ENCODE data around the gene UPF2. TPM values are rescaled to one million over a fixed set of nuclear protein-coding genes. Genes with fewer than 3 reads are reported as not detected.
"Not testable (repeated sequence)": the region's sequence is repeated elsewhere in the genome, so short reads cannot be mapped to it uniquely, and the experiment has no call there.

UPF2 gene
- total RNA-seq, 1 experiment from 2014 or later: 30.6 TPM

DNA sequence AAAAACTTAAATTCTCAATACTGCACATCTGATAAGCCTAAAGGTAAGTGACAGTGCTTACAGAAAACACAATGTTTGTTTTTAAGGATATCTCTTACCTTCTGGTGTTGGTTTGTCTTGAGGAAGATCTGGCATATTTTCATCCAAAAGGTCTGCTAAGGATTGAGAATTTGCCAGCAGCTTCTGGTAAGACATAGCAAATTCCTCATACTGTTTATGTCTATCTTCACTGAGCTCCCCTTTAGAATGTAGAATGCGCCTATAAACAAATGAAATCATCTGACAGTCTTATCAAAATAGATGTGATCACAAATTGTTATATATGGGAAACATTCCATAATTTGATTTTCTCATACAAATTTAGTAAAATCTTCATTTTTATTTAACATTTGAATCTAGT lies 28.7 kb downstream of the UPF2 start:
- ChIA-PET POLR2A (ENCODE audit: low non-redundant PET) (no interaction called here), CTCF (no interaction called here)
- Histone ChIP-seq H3K27me3 (replicated peaks; ENCODE audit: insufficient read depth, low read depth, low read length, poor library complexity) (no peaks in the 10 kb centered on the region), H3K4me3 (ENCODE audit: low read depth, low read length, poor library complexity, severe bottlenecking) (no peak overlapping the region), H3K27ac (ENCODE audit: low read depth, low read length, poor library complexity, severe bottlenecking) (no peak overlapping the region), H3K9me3 (ENCODE audit: low read depth, low read length, poor library complexity, severe bottlenecking) (peaks cover 21% of the 10 kb centered on the region), H3K36me3 (ENCODE audit: insufficient read depth, low read length, poor library complexity, severe bottlenecking) (peaks cover 34% of the 10 kb centered on the region), H3K4me1 (ENCODE audit: insufficient read depth, low read length, poor library complexity, severe bottlenecking) (no peaks in the 10 kb centered on the region)
- no peak for DNase-seq (ENCODE audit: low spot score)
- intact Hi-C loops (cut with micrococcal nuclease; ENCODE audit: unreplicated experiment): no loop called here
- BruUV-seq (replicated peaks): no TSS peak
- no peak for TF ChIP-seq EZH2 (IDR thresholded peaks at IDR 0.05; ENCODE audit: borderline replicate concordance, low read depth, low read length, poor library complexity, severe bottlenecking)
- TF ChIP-seq, protein P1, sequence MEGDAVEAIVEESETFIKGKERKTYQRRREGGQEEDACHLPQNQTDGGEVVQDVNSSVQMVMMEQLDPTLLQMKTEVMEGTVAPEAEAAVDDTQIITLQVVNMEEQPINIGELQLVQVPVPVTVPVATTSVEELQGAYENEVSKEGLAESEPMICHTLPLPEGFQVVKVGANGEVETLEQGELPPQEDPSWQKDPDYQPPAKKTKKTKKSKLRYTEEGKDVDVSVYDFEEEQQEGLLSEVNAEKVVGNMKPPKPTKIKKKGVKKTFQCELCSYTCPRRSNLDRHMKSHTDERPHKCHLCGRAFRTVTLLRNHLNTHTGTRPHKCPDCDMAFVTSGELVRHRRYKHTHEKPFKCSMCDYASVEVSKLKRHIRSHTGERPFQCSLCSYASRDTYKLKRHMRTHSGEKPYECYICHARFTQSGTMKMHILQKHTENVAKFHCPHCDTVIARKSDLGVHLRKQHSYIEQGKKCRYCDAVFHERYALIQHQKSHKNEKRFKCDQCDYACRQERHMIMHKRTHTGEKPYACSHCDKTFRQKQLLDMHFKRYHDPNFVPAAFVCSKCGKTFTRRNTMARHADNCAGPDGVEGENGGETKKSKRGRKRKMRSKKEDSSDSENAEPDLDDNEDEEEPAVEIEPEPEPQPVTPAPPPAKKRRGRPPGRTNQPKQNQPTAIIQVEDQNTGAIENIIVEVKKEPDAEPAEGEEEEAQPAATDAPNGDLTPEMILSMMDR (conservative IDR thresholded peaks at IDR 0.05; ENCODE audit: low read depth, low read length): no peak

DNA sequence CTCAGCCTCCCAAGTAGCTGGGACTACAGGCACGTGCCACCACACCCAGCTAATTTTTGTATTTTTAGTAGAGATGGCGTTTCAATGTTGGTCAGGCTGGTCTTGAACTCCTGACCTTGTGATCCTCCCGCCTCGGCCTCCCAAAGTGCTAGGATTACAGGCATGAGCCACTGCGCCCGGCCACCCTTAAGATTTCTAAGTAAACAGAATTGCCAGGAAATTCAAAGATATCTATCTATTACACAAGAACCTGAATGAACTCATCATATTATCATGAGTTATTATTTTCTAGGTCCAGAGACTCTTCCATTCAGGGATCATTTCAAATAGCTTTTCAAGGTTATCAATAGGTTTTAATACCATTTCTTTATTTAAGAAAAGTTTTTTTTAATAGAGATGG lies 29.2 kb downstream of the UPF2 start:
- BruUV-seq (replicated peaks); H3K27ac ChIP-seq (ENCODE audit: low read depth, low read length, poor library complexity, severe bottlenecking); H3K4me3 ChIP-seq (ENCODE audit: low read depth, low read length, poor library complexity, severe bottlenecking); DNase-seq (ENCODE audit: low spot score); CTCF ChIA-PET; intact Hi-C loops (cut with micrococcal nuclease; ENCODE audit: unreplicated experiment); H3K4me1 ChIP-seq (ENCODE audit: insufficient read depth, low read length, poor library complexity, severe bottlenecking); POLR2A ChIA-PET (ENCODE audit: low non-redundant PET); H3K27me3 ChIP-seq (replicated peaks; ENCODE audit: insufficient read depth, low read depth, low read length, poor library complexity): not testable (repeated sequence)
- peaks cover 21% of the 10 kb centered on the region for H3K9me3 ChIP-seq (ENCODE audit: low read depth, low read length, poor library complexity, severe bottlenecking)
- peaks cover 35% of the 10 kb centered on the region for H3K36me3 ChIP-seq (ENCODE audit: insufficient read depth, low read length, poor library complexity, severe bottlenecking)

DNA sequence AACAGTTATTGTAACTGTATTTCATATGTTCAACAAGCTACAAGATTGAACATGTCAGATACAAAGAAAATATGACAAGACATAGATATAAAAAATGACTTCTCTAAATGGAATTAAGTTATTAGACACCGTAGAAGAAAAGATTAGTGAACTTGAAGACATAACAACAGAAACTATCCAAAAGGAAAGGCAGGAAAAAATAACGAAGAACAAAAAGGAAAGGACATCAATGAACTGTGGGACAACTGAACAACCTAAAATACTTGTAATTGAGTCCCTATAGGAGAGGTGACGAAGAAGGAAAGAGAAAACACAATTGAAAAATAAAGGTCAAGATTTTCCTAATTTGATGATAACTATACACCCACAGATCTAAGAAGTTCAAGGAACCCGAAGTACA lies 32.3 kb downstream of the UPF2 start:
- H3K4me1 ChIP-seq (ENCODE audit: insufficient read depth, low read length, poor library complexity, severe bottlenecking): no peaks in the 10 kb centered on the region
- intact Hi-C loops (cut with micrococcal nuclease; ENCODE audit: unreplicated experiment): no loop called here
- peaks cover 21% of the 10 kb centered on the region for H3K9me3 ChIP-seq (ENCODE audit: low read depth, low read length, poor library complexity, severe bottlenecking)
- no peak overlapping the region for H3K4me3 ChIP-seq (ENCODE audit: low read depth, low read length, poor library complexity, severe bottlenecking)
- H3K27ac ChIP-seq (ENCODE audit: low read depth, low read length, poor library complexity, severe bottlenecking): no peak overlapping the region
- no peak for DNase-seq (ENCODE audit: low spot score)
- no peaks in the 10 kb centered on the region for H3K27me3 ChIP-seq (replicated peaks; ENCODE audit: insufficient read depth, low read depth, low read length, poor library complexity)
- TF ChIP-seq, protein P1 (conservative IDR thresholded peaks at IDR 0.05; ENCODE audit: low read depth, low read length): no peak
- no peak for TF ChIP-seq EZH2 (IDR thresholded peaks at IDR 0.05; ENCODE audit: borderline replicate concordance, low read depth, low read length, poor library complexity, severe bottlenecking)
- no TSS peak for BruUV-seq (replicated peaks)
- CTCF ChIA-PET: no interaction called here
- POLR2A ChIA-PET (ENCODE audit: low non-redundant PET): no interaction called here
- peaks cover 35% of the 10 kb centered on the region for H3K36me3 ChIP-seq (ENCODE audit: insufficient read depth, low read length, poor library complexity, severe bottlenecking)

DNA sequence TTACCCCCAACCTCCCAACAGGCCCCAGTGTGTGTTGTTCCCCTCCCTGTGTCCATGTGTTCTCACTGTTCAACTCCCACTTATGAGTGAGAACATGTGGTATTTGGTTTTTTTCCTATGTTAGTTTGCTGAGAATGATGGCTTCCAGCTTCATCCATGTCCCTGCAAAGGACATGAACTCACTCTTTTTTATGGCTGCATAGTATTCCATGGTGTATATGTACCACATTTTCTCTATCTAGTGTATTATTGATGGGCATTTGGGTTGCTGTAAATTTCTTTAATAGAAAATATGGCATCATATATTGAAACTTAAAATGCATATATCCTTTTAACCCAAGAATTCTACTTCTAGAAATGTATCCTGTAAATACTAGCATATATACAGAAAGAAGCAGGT lies 33.8 kb downstream of the UPF2 start:
- H3K27me3 ChIP-seq (replicated peaks; ENCODE audit: insufficient read depth, low read depth, low read length, poor library complexity); CTCF ChIA-PET; H3K27ac ChIP-seq (ENCODE audit: low read depth, low read length, poor library complexity, severe bottlenecking); intact Hi-C loops (cut with micrococcal nuclease; ENCODE audit: unreplicated experiment); POLR2A ChIA-PET (ENCODE audit: low non-redundant PET); H3K4me3 ChIP-seq (ENCODE audit: low read depth, low read length, poor library complexity, severe bottlenecking); BruUV-seq (replicated peaks); DNase-seq (ENCODE audit: low spot score); H3K4me1 ChIP-seq (ENCODE audit: insufficient read depth, low read length, poor library complexity, severe bottlenecking): not testable (repeated sequence)
- H3K36me3 ChIP-seq (ENCODE audit: insufficient read depth, low read length, poor library complexity, severe bottlenecking): peaks cover 42% of the 10 kb centered on the region
- H3K9me3 ChIP-seq (ENCODE audit: low read depth, low read length, poor library complexity, severe bottlenecking): peaks cover 21% of the 10 kb centered on the region

All from A673 (cell line).